ENCODE data around the gene THSD7A. TPM values are rescaled to one million over a fixed set of nuclear protein-coding genes. Genes with fewer than 3 reads are reported as not detected.

The THSD7A gene
- total RNA-seq, 1 donor from 2014 or later = 0.28 TPM

DNA sequence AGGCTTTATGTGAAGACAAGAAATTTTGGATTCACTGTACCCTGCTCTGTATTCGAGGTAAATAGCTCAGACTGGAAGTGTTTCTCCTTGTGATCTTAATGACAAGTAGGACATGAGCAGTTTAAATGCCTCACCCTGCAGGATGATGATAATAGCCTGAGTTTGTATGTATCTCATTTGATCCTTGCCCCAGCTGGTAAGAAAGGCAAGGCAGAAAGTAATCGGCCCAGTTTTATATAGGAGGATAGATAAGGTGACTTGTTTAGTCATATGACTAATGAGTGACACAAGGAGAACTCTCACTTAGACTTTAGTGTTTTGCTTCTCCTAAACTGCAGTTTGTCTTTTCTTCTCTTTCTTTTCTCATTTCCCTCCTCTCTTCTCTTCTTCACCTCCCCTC is 485.7 kb downstream of the THSD7A start:
- no peak for DNase-seq (ENCODE audit: low spot score)
- no peak overlapping the region for H3K4me2 ChIP-seq

DNA sequence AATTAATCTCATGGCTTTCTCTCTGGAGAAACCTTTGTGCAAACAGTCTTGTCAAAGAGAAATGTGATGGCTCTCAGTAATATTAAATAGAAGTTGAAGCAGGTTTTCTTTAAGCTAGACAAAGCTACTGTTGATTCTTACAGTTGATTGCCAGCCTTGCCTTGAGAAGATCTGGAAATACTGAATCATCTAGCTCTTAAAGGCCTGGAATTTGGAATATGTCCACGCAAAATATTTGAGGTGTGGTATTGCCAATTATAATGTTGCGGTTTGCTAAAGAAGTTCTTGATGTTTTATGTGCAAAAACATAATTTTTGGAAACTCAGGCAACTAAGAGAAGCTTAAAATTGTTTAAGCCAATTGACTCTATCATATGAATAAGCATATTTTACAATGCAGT is 486.4 kb downstream of the THSD7A start:
- Mint-ChIP-seq H3K4me1 (peaks cover 9% of the 10 kb centered on the region), H3K4me3 (no peak overlapping the region), H3K36me3 (no peaks in the 10 kb centered on the region), H3K9me3 (peaks cover 4% of the 10 kb centered on the region), H3K27me3 (ENCODE audit: insufficient read depth, low read depth) (no peaks in the 10 kb centered on the region), H3K27ac (no peak overlapping the region)
- H3K4me2 ChIP-seq = no peak overlapping the region
- no peaks in the 10 kb centered on the region for H3K4me1 ChIP-seq
- H3K4me3 ChIP-seq = no peak overlapping the region
- no peaks in the 10 kb centered on the region for H3K9me3 ChIP-seq (ENCODE audit: low read depth)
- H2AFZ ChIP-seq (replicated peaks) = no peak overlapping the region
- no peaks in the 10 kb centered on the region for H3F3A ChIP-seq (ENCODE audit: low read depth)
- H3K36me3 ChIP-seq = no peaks in the 10 kb centered on the region
- no peaks in the 10 kb centered on the region for H3K79me2 ChIP-seq (ENCODE audit: low read depth)
- H3K27me3 ChIP-seq = no peaks in the 10 kb centered on the region
- TF ChIP-seq EZH2phosphoT487 (IDR thresholded peaks at IDR 0.05) (no peak), EZH2 (IDR thresholded peaks at IDR 0.05) (no peak)
- TF ChIP-seq, protein P1, sequence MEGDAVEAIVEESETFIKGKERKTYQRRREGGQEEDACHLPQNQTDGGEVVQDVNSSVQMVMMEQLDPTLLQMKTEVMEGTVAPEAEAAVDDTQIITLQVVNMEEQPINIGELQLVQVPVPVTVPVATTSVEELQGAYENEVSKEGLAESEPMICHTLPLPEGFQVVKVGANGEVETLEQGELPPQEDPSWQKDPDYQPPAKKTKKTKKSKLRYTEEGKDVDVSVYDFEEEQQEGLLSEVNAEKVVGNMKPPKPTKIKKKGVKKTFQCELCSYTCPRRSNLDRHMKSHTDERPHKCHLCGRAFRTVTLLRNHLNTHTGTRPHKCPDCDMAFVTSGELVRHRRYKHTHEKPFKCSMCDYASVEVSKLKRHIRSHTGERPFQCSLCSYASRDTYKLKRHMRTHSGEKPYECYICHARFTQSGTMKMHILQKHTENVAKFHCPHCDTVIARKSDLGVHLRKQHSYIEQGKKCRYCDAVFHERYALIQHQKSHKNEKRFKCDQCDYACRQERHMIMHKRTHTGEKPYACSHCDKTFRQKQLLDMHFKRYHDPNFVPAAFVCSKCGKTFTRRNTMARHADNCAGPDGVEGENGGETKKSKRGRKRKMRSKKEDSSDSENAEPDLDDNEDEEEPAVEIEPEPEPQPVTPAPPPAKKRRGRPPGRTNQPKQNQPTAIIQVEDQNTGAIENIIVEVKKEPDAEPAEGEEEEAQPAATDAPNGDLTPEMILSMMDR (IDR thresholded peaks at IDR 0.05) = no peak
- no peak overlapping the region for H3K27ac ChIP-seq
- no peak overlapping the region for H3K9ac ChIP-seq
- H4K20me1 ChIP-seq (ENCODE audit: low read depth) = no peaks in the 10 kb centered on the region
- DNase-seq (ENCODE audit: low spot score) = no peak

More for the DNA sequence above, 485.7 kb downstream of the THSD7A start:
- Histone ChIP-seq H3K36me3 (no peaks in the 10 kb centered on the region), H3K9me3 (ENCODE audit: low read depth) (no peaks in the 10 kb centered on the region), H3K4me3 (no peak overlapping the region), H2AFZ (replicated peaks) (no peak overlapping the region), H3K27me3 (no peaks in the 10 kb centered on the region), H4K20me1 (ENCODE audit: low read depth) (no peaks in the 10 kb centered on the region), H3F3A (ENCODE audit: low read depth) (no peaks in the 10 kb centered on the region), H3K27ac (no peak overlapping the region), H3K4me1 (no peaks in the 10 kb centered on the region), H3K79me2 (ENCODE audit: low read depth) (no peaks in the 10 kb centered on the region), H3K9ac (no peak overlapping the region)
- H3K9me3 Mint-ChIP-seq = peaks cover 7% of the 10 kb centered on the region
- H3K27me3 Mint-ChIP-seq (ENCODE audit: insufficient read depth, low read depth) = peaks cover under 1% of the 10 kb centered on the region
- peaks cover 7% of the 10 kb centered on the region for H3K4me1 Mint-ChIP-seq
- H3K27ac Mint-ChIP-seq = no peak overlapping the region
- no peaks in the 10 kb centered on the region for H3K36me3 Mint-ChIP-seq
- no peak overlapping the region for H3K4me3 Mint-ChIP-seq
- no peak for TF ChIP-seq EZH2 (IDR thresholded peaks at IDR 0.05)
- no peak for TF ChIP-seq EZH2phosphoT487 (IDR thresholded peaks at IDR 0.05)
- TF ChIP-seq, protein P1 (IDR thresholded peaks at IDR 0.05) = no peak

DNA sequence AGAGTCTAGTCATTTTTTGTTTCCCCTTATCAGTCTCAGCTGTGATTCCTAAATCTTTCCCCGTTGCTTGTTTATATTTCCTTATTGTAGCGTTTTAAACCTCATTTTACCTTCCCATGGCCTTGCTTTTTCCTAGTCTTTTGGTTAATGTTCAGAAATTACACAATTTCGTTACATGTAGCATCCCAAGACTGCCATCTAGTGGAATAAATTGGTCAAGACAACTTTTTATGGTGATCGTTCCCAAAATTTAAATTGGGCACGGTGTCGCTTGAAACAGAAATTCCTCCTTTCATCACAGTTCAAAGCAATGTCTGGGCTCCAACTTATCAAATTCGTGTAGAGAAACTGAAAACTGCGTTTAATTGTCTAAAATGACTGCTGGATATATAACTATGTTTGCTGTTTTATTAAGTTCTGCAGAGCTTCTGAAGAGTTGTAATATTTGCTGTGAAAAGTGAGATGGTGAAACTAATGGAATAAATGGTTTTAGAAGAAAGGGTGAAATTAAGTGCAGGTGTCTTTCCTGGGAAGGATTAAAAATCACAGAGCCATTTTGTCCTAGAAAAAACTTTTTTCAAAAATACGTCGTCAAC is 488.1 kb downstream of the THSD7A start:
- no peaks in the 10 kb centered on the region for H3K27me3 Mint-ChIP-seq (ENCODE audit: insufficient read depth, low read depth)
- H3K27ac ChIP-seq = no peak overlapping the region
- no peaks in the 10 kb centered on the region for H3K9me3 Mint-ChIP-seq
- no peaks in the 10 kb centered on the region for H3K36me3 ChIP-seq
- H3K4me2 ChIP-seq = peak overlapping the region; percentile 30
- H4K20me1 ChIP-seq (ENCODE audit: low read depth) = no peaks in the 10 kb centered on the region
- H3K4me3 Mint-ChIP-seq = no peak overlapping the region
- H3F3A ChIP-seq (ENCODE audit: low read depth) = no peaks in the 10 kb centered on the region
- H3K4me1 ChIP-seq = peaks cover 9% of the 10 kb centered on the region
- H3K27ac Mint-ChIP-seq = no peak overlapping the region
- H3K79me2 ChIP-seq (ENCODE audit: low read depth) = no peaks in the 10 kb centered on the region
- H3K27me3 ChIP-seq = no peaks in the 10 kb centered on the region
- H3K9ac ChIP-seq = no peak overlapping the region
- H3K4me3 ChIP-seq = no peak overlapping the region
- H3K4me1 Mint-ChIP-seq = peaks cover 20% of the 10 kb centered on the region
- peak; percentile 60 for DNase-seq (ENCODE audit: low spot score)
- TF ChIP-seq EZH2 (IDR thresholded peaks at IDR 0.05) = no peak
- TF ChIP-seq, protein P1 (IDR thresholded peaks at IDR 0.05) = peak; percentile 91
- H2AFZ ChIP-seq (replicated peaks) = peak overlapping the region; percentile 95
- H3K9me3 ChIP-seq (ENCODE audit: low read depth) = no peaks in the 10 kb centered on the region
- H3K36me3 Mint-ChIP-seq = no peaks in the 10 kb centered on the region

Measured in neural progenitor cell (in vitro differentiated cells).